ENCODE results near the gene ELF2. TPM values are rescaled to one million over a fixed set of nuclear protein-coding genes. Genes with fewer than 3 reads are reported as not detected.

ELF2 gene
- total and polyA plus RNA-seq, 2 of the 8 experiments (the other 6 are each of a cell fraction or from before 2014, with no cell fraction given) = 21.1 to 44.3 TPM

- Histone ChIP-seq H2BK15ac (ENCODE audit: low read length) (no peak overlapping the region), H2AK5ac (ENCODE audit: low read depth, low read length) (no peak overlapping the region), H3K23me2 (ENCODE audit: low read depth, low read length) (no peaks in the 10 kb centered on the region; the same call in 1 of the 2 replicates), H3K56ac (replicated peaks; ENCODE audit: insufficient read length, low read depth, low read length) (no peak overlapping the region), H2BK5ac (ENCODE audit: low read depth, low read length) (no peak overlapping the region), H2BK20ac (ENCODE audit: low read length) (no peak overlapping the region), H3K36me3 (ENCODE audit: control insufficient read depth in 2 of 4, insufficient read depth in 4 of 4, low read length in 3 of 4) (peaks cover 0 to under 1% (median 0%) of the 10 kb centered on the region in 4 experiments; a peak in 1 of 8 replicates), H3K79me1 (ENCODE audit: low read depth, low read length) (peaks cover 10% of the 10 kb centered on the region), H2BK12ac (ENCODE audit: low read depth, low read length) (no peak overlapping the region), H3K4me1 (replicated peaks in 1 of 4; ENCODE audit: control insufficient read depth in 3 of 4, insufficient read depth in 4 of 4, low read length in 3 of 4) (peaks cover 12 to 21% (median 21%) of the 10 kb centered on the region in 4 experiments), H2BK120ac (replicated peaks; ENCODE audit: low read depth, low read length) (no peak overlapping the region), H3K4me2 (ENCODE audit: insufficient read depth in 1 of 2, low read depth in 2 of 2, low read length in 2 of 2) (no peak overlapping the region), H4K20me1 (replicated peaks in 1 of 2; ENCODE audit: control insufficient read depth in 1 of 2, insufficient read depth in 2 of 2, low read length in 2 of 2) (peaks cover 0 to 5% of the 10 kb centered on the region in 2 experiments), H3K9ac (replicated peaks in 1 of 4; ENCODE audit: extremely low read depth in 1 of 4, low read depth in 3 of 4, low read length in 3 of 4) (no peak overlapping the region), H3K23ac (ENCODE audit: insufficient read length) (no peak overlapping the region), H4K5ac (ENCODE audit: insufficient read length, low read depth, low read length) (no peak overlapping the region), H3K79me2 (ENCODE audit: control insufficient read depth in 1 of 2, insufficient read depth in 2 of 2, low read length in 2 of 2) (peaks cover 13 to 86% of the 10 kb centered on the region in 2 experiments), H3K4me3 (ENCODE audit: extremely low read depth in 1 of 4, insufficient read depth in 2 of 4, low read depth in 3 of 4, low read length in 4 of 4) (no peak overlapping the region), H3K27me3 (replicated peaks in 1 of 4; ENCODE audit: control insufficient read depth in 3 of 4, extremely low read depth in 1 of 4, insufficient read depth in 3 of 4, low read length in 3 of 4) (no peaks in the 10 kb centered on the region), H3K18ac (ENCODE audit: extremely low read depth, low read length) (no peak overlapping the region), H2AFZ (ENCODE audit: low read length) (no peak overlapping the region), H3K27ac (ENCODE audit: low read depth, low read length) (no peak overlapping the region), H3K9me3 (ENCODE audit: insufficient read depth in 2 of 2, low read depth in 1 of 2, low read length in 1 of 2) (no peaks in the 10 kb centered on the region), H4K91ac (replicated peaks; ENCODE audit: insufficient read length, low read length) (no peak overlapping the region), H3K4ac (replicated peaks; ENCODE audit: insufficient read length, low read depth, low read length) (no peak overlapping the region), H4K8ac (ENCODE audit: extremely low read depth, insufficient read depth, low read length) (no peak overlapping the region), H3K14ac (ENCODE audit: insufficient read length) (no peak overlapping the region)
- DNase-seq (ENCODE audit: low read depth in 1 of 2, low spot score in 2 of 2) = no peak
- POLR2A ChIA-PET (ENCODE audit: partially characterized antibody) = interaction anchor here (0.9 to 2.7 kb wide), 4 partner anchors 11 to 158 kb away, joined by 3 to 10 read pairs (median 6); partner anchors contain the start of gene NAA15
- WGBS, 2 experiments (ENCODE audit: extremely low coverage in 1 of 2, insufficient coverage in 1 of 2, insufficient read length in 1 of 2, insufficient replicate concordance in 2 of 2, low coverage in 1 of 2, low lambda C conversion rate in 2 of 2, missing lambda C conversion rate in 1 of 2) = 82% methylated on average over 2 of the region's 2 CpGs; no CpG with 5 or more reads in 1 of the 2 experiments
- FAIRE-seq = no peak
- CTCF ChIA-PET (ENCODE audit: partially characterized antibody) = interaction anchor here (1.5 to 3.0 kb wide), 2 partner anchors 25 to 100 kb away, joined by 3 to 11 read pairs; no protein-coding TSS in a partner anchor
- TF ChIP-seq FOSL1 (IDR thresholded peaks at IDR 0.05; ENCODE audit: insufficient read depth, low read depth, low read length) = no peak
- no peak for TF ChIP-seq PHF8 (conservative IDR thresholded peaks at IDR 0.05; ENCODE audit: low read depth, low read length)
- TF ChIP-seq USF2 (IDR thresholded peaks at IDR 0.05; ENCODE audit: low read length) = no peak
- TF ChIP-seq TEAD4 (IDR thresholded peaks at IDR 0.05; ENCODE audit: low read depth, low read length) = no peak
- TF ChIP-seq TBP (IDR thresholded peaks at IDR 0.05; ENCODE audit: low read depth, low read length) = no peak
- no peak for TF ChIP-seq ATF2 (IDR thresholded peaks at IDR 0.05; ENCODE audit: low read length)
- no peak for TF ChIP-seq E2F6 (IDR thresholded peaks at IDR 0.05)
- no peak for TF ChIP-seq NANOG (IDR thresholded peaks at IDR 0.05; ENCODE audit: insufficient read depth, low read depth, low read length, poor library complexity, severe bottlenecking)
- no peak for TF ChIP-seq CREB1 (IDR thresholded peaks at IDR 0.05)
- TF ChIP-seq SP4 (IDR thresholded peaks at IDR 0.05; ENCODE audit: low read length) = no peak
- no peak for TF ChIP-seq SIX5 (IDR thresholded peaks at IDR 0.05; ENCODE audit: low read depth, low read length)
These were observed 34.0 kb downstream of the ELF2 start for GRCh38 chr4:139142980-139143379.
